Astrocyte (in vitro differentiated cells and primary cell): ENCODE results near the gene LIPT2. TPM values are rescaled to one million over a fixed set of nuclear protein-coding genes. Genes with fewer than 3 reads are reported as not detected.
"Not testable (repeated sequence)": the region's sequence is repeated elsewhere in the genome, so short reads cannot be mapped to it uniquely, and the experiment has no call there.

Experiments used
- DNase-seq: peaks from one replicate; pipeline ENCODE4 v3.0.0-alpha.2; 2010; ENCODE audit warnings: low read depth
- FAIRE-seq: peaks from 2 replicates; lab custom pipeline; 2011; peaks lifted over from hg19 to GRCh38; lab: Jason Lieb, UNC
- H2AFZ ChIP-seq: 2 replicates; pipeline ENCODE4 v1.6.0; 2012; ENCODE audit warnings: low read depth, low read length, inconsistent platforms
- H3K27ac ChIP-seq: 2 replicates; pipeline ENCODE4 v1.5.1; 2011; ENCODE audit warnings: low read depth, low read length, inconsistent platforms
- H3K27me3 ChIP-seq: 2 replicates; pipeline ENCODE4 v1.6.0; 2011; ENCODE audit warnings: low read length, inconsistent platforms; ENCODE audit not compliant: insufficient read depth
- H3K36me3 ChIP-seq: 2 replicates; pipeline ENCODE4 v1.5.1; 2011; ENCODE audit warnings: low read length, inconsistent platforms; ENCODE audit not compliant: insufficient read depth
- H3K4me1 ChIP-seq: 2 replicates; pipeline ENCODE4 v1.5.1; 2011; ENCODE audit warnings: low read length, inconsistent platforms; ENCODE audit not compliant: insufficient read depth
- H3K4me2 ChIP-seq: 2 replicates; pipeline ENCODE4 v1.6.0; 2012; ENCODE audit warnings: low read length, inconsistent platforms
- H3K4me3 ChIP-seq: 2 replicates; pipeline ENCODE4 v1.5.1; 2011; ENCODE audit warnings: low read depth, mild to moderate bottlenecking, low read length, inconsistent platforms; ENCODE audit not compliant: insufficient read depth
- H3K79me2 ChIP-seq: 2 replicates; pipeline ENCODE4 v1.6.0; 2012; ENCODE audit warnings: mild to moderate bottlenecking, low read length, inconsistent platforms; ENCODE audit not compliant: insufficient read depth
- H3K9ac ChIP-seq: 2 replicates; pipeline ENCODE4 v1.6.0; 2012; ENCODE audit warnings: mild to moderate bottlenecking, low read length, inconsistent platforms
- H3K9me3 ChIP-seq: 2 replicates; pipeline ENCODE4 v1.5.1; 2012; ENCODE audit warnings: low read depth, mild to moderate bottlenecking, low read length, inconsistent platforms; ENCODE audit not compliant: insufficient read depth
- H4K20me1 ChIP-seq: 2 replicates; pipeline ENCODE4 v1.6.0; 2012; ENCODE audit warnings: low read length, inconsistent platforms; ENCODE audit not compliant: insufficient read depth
- H3K27ac Mint-ChIP-seq: one replicate; pipeline ENCODE4 v1.8.0; 2021; ENCODE audit warnings: mild to moderate bottlenecking, mixed read lengths; ENCODE audit not compliant: unreplicated experiment
- H3K27me3 Mint-ChIP-seq: one replicate; pipeline ENCODE4 v1.8.0; 2021; ENCODE audit warnings: low read depth, mixed read lengths; ENCODE audit not compliant: unreplicated experiment
- H3K36me3 Mint-ChIP-seq: one replicate; pipeline ENCODE4 v1.8.0; 2021; ENCODE audit warnings: low read depth, mixed read lengths; ENCODE audit not compliant: unreplicated experiment
- H3K4me1 Mint-ChIP-seq: one replicate; pipeline ENCODE4 v1.8.0; 2021; ENCODE audit warnings: low read depth, mixed read lengths; ENCODE audit not compliant: unreplicated experiment
- H3K4me3 Mint-ChIP-seq: one replicate; pipeline ENCODE4 v1.8.0; 2021; ENCODE audit warnings: mild to moderate bottlenecking, moderate library complexity, mixed read lengths; ENCODE audit not compliant: unreplicated experiment
- H3K9me3 Mint-ChIP-seq: one replicate; pipeline ENCODE4 v1.8.0; 2021; ENCODE audit warnings: mild to moderate bottlenecking, mixed read lengths; ENCODE audit not compliant: unreplicated experiment
- EZH2 ChIP-seq: IDR thresholded peaks from 2 replicates; pipeline ENCODE4 v1.6.1; 2012; ENCODE audit warnings: mild to moderate bottlenecking, low read length, inconsistent platforms; ENCODE audit not compliant: insufficient read depth
- total RNA-seq: library from RNA; stranded (reverse); gene quantifications from 2 replicates; pipeline ENCODE4 v1.2.1, GENCODE V29; 2021
- TF ChIP-seq, protein P1 (sequence below): IDR thresholded peaks from 2 replicates; pipeline ENCODE4 v1.5.1; 2011; ENCODE audit warnings: low read depth, mild to moderate bottlenecking, inconsistent platforms, low read length, moderate library complexity; ENCODE audit not compliant: insufficient read depth

Gene LIPT2
- total RNA-seq, 1 donor from 2014 or later: 2.0 TPM

DNA sequence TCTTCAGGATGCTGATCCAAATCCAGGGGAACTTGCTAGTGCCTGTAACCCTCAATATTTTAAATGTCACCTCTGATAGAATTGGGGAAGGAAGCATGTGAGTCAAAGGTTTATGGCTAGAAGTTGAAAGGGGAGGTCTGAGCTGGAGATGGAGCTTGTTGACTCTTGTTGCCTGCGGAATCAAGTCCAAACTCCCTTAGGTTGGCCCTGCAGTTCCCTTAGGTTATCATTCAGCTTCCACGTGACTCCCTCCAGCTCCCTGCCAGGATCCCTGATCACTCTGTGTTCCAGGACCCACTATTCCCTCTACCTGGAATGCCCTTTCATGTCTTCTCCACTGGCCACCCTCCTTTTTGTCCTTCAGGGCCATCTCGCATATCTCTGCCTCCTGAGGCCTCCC is 26.2 kb upstream of the LIPT2 start:
- no peaks in the 10 kb centered on the region for H3K79me2 ChIP-seq
- Mint-ChIP-seq H3K4me1 (no peaks in the 10 kb centered on the region), H3K27me3 (peaks cover 4% of the 10 kb centered on the region), H3K4me3 (no peak overlapping the region), H3K36me3 (no peaks in the 10 kb centered on the region), H3K27ac (no peak overlapping the region), H3K9me3 (no peaks in the 10 kb centered on the region)
- no peak overlapping the region for H2AFZ ChIP-seq
- FAIRE-seq (no peak), DNase-seq (no peak)
- H3K36me3 ChIP-seq: no peaks in the 10 kb centered on the region
- H3K4me3 ChIP-seq: no peak overlapping the region
- H3K4me1 ChIP-seq: no peaks in the 10 kb centered on the region
- H3K27me3 ChIP-seq: peaks cover 3% of the 10 kb centered on the region
- no peak overlapping the region for H3K9ac ChIP-seq
- no peaks in the 10 kb centered on the region for H4K20me1 ChIP-seq
- no peaks in the 10 kb centered on the region for H3K9me3 ChIP-seq
- no peak overlapping the region for H3K4me2 ChIP-seq
- H3K27ac ChIP-seq: no peak overlapping the region
- TF ChIP-seq, protein P1, sequence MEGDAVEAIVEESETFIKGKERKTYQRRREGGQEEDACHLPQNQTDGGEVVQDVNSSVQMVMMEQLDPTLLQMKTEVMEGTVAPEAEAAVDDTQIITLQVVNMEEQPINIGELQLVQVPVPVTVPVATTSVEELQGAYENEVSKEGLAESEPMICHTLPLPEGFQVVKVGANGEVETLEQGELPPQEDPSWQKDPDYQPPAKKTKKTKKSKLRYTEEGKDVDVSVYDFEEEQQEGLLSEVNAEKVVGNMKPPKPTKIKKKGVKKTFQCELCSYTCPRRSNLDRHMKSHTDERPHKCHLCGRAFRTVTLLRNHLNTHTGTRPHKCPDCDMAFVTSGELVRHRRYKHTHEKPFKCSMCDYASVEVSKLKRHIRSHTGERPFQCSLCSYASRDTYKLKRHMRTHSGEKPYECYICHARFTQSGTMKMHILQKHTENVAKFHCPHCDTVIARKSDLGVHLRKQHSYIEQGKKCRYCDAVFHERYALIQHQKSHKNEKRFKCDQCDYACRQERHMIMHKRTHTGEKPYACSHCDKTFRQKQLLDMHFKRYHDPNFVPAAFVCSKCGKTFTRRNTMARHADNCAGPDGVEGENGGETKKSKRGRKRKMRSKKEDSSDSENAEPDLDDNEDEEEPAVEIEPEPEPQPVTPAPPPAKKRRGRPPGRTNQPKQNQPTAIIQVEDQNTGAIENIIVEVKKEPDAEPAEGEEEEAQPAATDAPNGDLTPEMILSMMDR: no peak
- no peak for TF ChIP-seq EZH2

DNA sequence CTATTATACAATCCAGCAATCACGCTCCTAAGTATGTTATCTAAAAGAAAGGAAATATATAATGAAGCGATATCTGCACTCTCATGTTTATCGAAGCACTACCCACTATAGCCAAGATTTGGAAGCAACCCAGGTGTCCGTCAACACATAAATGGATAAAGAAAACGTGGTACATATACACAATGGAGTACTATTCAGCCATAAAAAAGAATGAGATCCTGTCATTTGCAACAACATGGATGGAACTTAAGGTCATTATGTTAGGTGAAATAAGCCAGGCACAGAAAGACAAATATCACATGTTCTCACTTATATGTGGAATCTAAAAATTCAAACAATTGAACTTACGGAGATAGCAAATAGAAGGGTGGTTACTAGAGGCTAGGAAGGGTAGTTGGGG is 24.1 kb upstream of the LIPT2 start:
- not testable (repeated sequence) for H3K27ac Mint-ChIP-seq, H2AFZ ChIP-seq, DNase-seq, H4K20me1 ChIP-seq, H3K4me1 Mint-ChIP-seq, H3K36me3 Mint-ChIP-seq, H3K36me3 ChIP-seq, H3K4me3 ChIP-seq, H3K79me2 ChIP-seq, H3K4me2 ChIP-seq, H3K4me3 Mint-ChIP-seq, H3K9ac ChIP-seq, H3K27me3 Mint-ChIP-seq, H3K27me3 ChIP-seq, FAIRE-seq, H3K9me3 ChIP-seq, H3K9me3 Mint-ChIP-seq, H3K4me1 ChIP-seq, H3K27ac ChIP-seq

DNA sequence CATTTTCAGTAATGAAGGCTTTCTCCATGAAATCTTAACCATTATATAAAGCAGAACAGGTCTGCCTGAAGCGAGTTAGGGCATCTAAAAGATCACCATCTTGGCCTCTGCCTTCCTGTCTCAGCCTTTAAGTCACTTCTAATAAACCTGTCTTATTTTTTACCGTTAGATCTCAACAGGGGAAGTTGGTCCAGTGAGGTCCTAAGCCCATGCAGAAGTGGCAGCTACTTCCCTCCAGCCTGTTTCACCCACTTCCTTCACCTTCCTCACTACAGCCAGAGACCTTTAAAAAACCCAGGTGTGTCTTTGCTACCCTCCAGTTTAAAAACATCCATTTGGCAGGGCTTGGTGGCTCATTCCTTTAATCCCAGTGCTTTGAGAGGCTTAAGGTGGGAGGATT is 14.1 kb upstream of the LIPT2 start:
- no peaks in the 10 kb centered on the region for H3K9me3 ChIP-seq
- H3K79me2 ChIP-seq: no peaks in the 10 kb centered on the region
- H3K27ac Mint-ChIP-seq: no peak overlapping the region
- H3K36me3 Mint-ChIP-seq: no peaks in the 10 kb centered on the region
- no peaks in the 10 kb centered on the region for H3K4me1 ChIP-seq
- H3K27ac ChIP-seq: no peak overlapping the region
- no peak for TF ChIP-seq EZH2
- TF ChIP-seq, protein P1: no peak
- H3K4me2 ChIP-seq: no peak overlapping the region
- H3K4me3 Mint-ChIP-seq: no peak overlapping the region
- no peak overlapping the region for H3K9ac ChIP-seq
- H3K27me3 ChIP-seq: no peaks in the 10 kb centered on the region
- H3K4me3 ChIP-seq: no peak overlapping the region
- no peaks in the 10 kb centered on the region for H4K20me1 ChIP-seq
- no peak overlapping the region for H2AFZ ChIP-seq
- no peaks in the 10 kb centered on the region for H3K36me3 ChIP-seq
- H3K9me3 Mint-ChIP-seq: peaks cover under 1% of the 10 kb centered on the region
- FAIRE-seq (no peak), DNase-seq (no peak)
- no peaks in the 10 kb centered on the region for H3K27me3 Mint-ChIP-seq
- H3K4me1 Mint-ChIP-seq: peaks cover 5% of the 10 kb centered on the region
